ENCODE measurements around the gene POLE4. TPM values are rescaled to one million over a fixed set of nuclear protein-coding genes. Genes with fewer than 3 reads are reported as not detected.

POLE4 gene
- total RNA-seq, 2 experiments from 2014 or later: 69.7 to 76.5 TPM

DNA sequence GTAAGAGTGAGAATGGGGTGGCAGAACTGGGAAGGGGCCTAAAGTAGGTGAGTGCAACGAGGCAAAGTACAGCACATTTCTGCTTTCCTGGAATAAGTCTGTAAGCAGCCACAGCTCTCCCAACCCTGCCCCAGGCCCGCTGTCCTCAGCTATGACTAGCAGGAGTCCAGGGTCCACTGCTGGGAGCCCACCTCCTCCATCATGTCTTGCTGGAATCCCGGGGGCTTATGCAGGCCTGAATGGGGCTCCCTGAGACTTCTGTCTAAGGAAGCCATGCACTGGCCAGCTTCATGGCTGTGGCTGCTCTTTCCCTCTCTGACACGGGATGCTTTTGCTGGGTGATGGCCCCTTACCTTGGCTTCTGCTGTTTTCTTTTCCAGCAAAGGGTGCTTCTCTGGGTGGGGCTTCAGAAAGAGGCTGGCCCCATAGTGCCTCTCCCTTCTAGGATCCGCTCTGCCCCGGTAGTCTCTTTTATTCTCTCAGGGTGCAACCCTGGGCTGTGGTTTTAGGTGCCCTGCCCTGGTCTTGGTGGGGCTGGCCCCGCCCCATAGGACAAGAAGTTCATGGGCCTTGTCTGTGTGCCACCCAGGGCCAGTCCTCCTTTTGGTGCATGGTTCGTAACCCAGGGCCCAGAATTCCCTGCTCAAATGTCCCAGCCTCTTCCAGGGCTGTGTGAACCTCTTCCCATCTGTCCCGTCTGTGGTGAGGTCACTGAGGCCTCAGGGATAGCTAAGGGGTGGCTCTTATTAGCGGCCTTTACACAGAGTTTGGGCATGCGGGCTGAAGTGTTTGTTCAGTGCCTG, 33.8 kb upstream of the POLE4 start:
- intact Hi-C loops (cut with micrococcal nuclease): loop anchor here (5.0 kb wide), 2 partner anchors 318 to 543 kb away; no protein-coding TSS in a partner anchor
- Mint-ChIP-seq H3K36me3 (ENCODE audit: low read depth) (no peaks in the 10 kb centered on the region), H3K27me3 (ENCODE audit: low read depth) (no peaks in the 10 kb centered on the region), H3K9me3 (peaks cover 6% of the 10 kb centered on the region), H3K4me1 (ENCODE audit: low read depth) (peaks cover under 1% of the 10 kb centered on the region), H3K4me3 (no peak overlapping the region), H3K27ac (no peak overlapping the region)
- DNase-seq: no peak
- CTCF ChIA-PET: no interaction called here

DNA sequence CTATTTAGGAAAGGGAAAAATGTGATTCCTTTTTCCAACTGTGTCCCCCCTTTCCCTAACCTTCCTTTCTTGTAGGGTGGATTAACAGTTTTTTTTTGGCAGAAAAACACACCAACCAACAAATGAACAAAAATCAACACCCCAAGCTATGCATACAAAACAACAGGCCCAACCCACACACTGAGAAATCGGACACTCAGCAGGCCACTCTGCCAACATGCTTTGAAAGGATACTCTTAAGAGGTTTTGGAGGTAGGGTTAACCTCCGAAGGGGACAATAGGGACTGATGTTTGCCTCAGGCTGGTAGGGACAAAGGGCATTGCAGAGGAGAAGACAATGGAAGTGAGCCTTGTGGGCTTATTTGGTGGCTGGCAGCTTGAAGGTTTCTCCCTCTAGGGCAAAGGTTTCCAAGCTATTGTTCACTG, 33.1 kb upstream of the POLE4 start:
- no peak overlapping the region for H3K27ac Mint-ChIP-seq
- H3K4me3 Mint-ChIP-seq: no peak overlapping the region
- intact Hi-C loops (cut with micrococcal nuclease): no loop called here
- CTCF ChIA-PET: interaction anchor here (0.6 to 0.7 kb wide), 2 partner anchors 252 to 300 kb away, joined by 3 to 5 read pairs; no protein-coding TSS in a partner anchor
- no peaks in the 10 kb centered on the region for H3K4me1 Mint-ChIP-seq (ENCODE audit: low read depth)
- DNase-seq: no peak
- H3K36me3 Mint-ChIP-seq (ENCODE audit: low read depth): no peaks in the 10 kb centered on the region
- peaks cover 6% of the 10 kb centered on the region for H3K9me3 Mint-ChIP-seq
- no peaks in the 10 kb centered on the region for H3K27me3 Mint-ChIP-seq (ENCODE audit: low read depth)

DNA sequence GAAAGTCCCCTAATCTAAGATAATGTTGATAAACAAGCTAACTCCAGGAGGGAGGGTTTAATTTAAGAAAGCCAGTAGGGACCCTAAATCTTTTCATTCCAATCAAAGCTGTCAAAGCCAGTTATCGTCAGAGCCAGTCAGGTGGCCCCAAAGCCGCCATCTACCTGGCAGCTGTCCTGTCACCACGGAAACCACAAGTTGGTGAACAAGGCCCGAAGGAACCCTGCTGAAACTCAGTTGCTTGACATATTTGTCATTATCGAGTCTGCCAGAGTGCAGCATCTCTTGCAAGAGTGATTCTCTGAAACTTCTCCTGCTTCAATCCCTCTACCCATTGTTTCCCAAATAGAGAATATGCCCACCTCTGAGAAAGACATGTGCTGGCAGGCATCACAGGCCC, 30.8 kb upstream of the POLE4 start:
- Mint-ChIP-seq H3K27ac (no peak overlapping the region), H3K36me3 (ENCODE audit: low read depth) (peaks cover 14% of the 10 kb centered on the region), H3K9me3 (peaks cover 7% of the 10 kb centered on the region), H3K4me1 (ENCODE audit: low read depth) (no peaks in the 10 kb centered on the region), H3K27me3 (ENCODE audit: low read depth) (no peaks in the 10 kb centered on the region), H3K4me3 (no peak overlapping the region)
- intact Hi-C loops (cut with micrococcal nuclease): no loop called here
- CTCF ChIA-PET: no interaction called here
- no peak for DNase-seq

DNA sequence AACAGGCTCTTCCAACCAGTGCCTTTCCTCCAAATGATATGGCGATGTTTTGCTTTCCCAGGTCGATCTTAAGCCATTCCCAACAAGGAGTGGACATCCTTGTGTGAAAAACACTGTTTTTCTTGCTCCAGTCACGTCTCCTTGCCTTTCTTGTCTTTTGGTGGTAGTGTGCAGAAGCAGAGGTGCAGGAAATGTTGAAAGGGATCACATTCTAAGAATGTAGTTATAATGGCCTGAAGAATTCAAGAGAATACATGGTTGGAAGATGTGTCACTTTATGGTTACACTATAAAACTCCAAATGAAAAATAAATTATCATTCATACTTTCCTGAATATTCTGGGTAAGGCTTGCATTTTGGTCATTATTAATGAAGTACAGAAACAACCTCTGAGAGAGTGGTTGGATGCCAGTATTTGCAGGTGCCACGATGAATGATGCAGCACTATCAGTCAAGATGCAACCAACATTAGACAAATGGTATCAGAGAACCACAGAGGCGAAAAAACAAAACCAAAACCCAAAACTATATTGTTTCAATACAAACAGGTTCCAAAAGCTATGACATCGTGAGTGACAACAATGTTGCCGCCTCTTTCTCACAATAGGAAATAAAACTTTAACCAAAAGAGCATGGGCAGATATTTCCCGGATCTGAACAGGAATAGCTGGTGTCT, 27.5 kb upstream of the POLE4 start:
- no peak for DNase-seq
- peaks cover 7% of the 10 kb centered on the region for H3K9me3 Mint-ChIP-seq
- CTCF ChIA-PET: no interaction called here
- intact Hi-C loops (cut with micrococcal nuclease): no loop called here
- no peaks in the 10 kb centered on the region for H3K27me3 Mint-ChIP-seq (ENCODE audit: low read depth)
- H3K27ac Mint-ChIP-seq: no peak overlapping the region
- peaks cover 18% of the 10 kb centered on the region for H3K36me3 Mint-ChIP-seq (ENCODE audit: low read depth)
- no peaks in the 10 kb centered on the region for H3K4me1 Mint-ChIP-seq (ENCODE audit: low read depth)
- no peak overlapping the region for H3K4me3 Mint-ChIP-seq

DNA sequence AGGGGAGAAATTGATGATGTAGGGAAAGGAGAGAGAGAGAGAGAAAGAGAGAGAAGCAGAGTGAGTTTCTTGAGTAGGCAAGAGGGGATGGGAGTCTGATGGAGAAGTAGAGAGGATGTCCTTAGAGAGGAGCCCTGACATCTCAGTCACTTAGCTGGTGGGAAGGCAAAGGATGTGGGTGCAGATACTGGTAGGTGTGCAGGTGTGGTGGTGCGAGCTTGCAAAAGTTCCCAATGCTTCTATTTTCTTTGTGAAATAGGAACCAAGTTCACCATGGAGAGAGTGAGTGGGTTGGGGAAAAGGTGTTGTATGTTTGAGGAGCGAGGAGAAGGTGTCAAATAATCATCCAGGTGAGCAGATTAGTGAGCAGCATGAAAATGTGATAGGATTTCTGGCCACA, 26.5 kb upstream of the POLE4 start:
- no peak overlapping the region for H3K4me3 Mint-ChIP-seq
- CTCF ChIA-PET: interaction anchor here (0.6 to 1.3 kb wide), 3 partner anchors 12 to 269 kb away, joined by 3 to 4 read pairs (median 4); no protein-coding TSS in a partner anchor

DNA sequence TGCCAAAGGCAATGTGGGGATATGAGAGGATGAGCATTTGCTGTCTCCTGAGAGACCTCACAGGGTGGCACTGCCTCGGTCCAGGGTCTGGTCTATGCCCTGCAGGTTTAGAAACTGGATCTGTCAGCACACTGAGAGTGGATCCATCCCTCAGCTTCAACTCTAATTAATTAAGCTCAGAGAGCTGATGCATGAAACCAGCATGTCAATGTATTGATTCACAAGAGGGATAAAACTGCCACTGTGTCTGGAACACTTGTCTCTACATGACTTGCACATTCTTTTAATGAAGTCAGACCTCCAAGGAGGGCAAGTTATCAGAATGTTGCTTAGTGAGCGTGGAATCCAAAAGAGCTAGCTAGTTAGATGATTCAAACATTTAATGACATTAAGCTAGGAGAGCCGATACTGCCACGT, 22.5 kb upstream of the POLE4 start:
- Mint-ChIP-seq H3K4me3 (no peak overlapping the region), H3K27ac (no peak overlapping the region)
- CTCF ChIA-PET: no interaction called here

More for the DNA sequence above, 26.5 kb upstream of the POLE4 start:
- Mint-ChIP-seq H3K9me3 (peaks cover 7% of the 10 kb centered on the region), H3K27ac (no peak overlapping the region), H3K4me1 (ENCODE audit: low read depth) (no peaks in the 10 kb centered on the region), H3K36me3 (ENCODE audit: low read depth) (peaks cover 18% of the 10 kb centered on the region), H3K27me3 (ENCODE audit: low read depth) (no peaks in the 10 kb centered on the region)
- no peak for DNase-seq
- intact Hi-C loops (cut with micrococcal nuclease): no loop called here

DNA sequence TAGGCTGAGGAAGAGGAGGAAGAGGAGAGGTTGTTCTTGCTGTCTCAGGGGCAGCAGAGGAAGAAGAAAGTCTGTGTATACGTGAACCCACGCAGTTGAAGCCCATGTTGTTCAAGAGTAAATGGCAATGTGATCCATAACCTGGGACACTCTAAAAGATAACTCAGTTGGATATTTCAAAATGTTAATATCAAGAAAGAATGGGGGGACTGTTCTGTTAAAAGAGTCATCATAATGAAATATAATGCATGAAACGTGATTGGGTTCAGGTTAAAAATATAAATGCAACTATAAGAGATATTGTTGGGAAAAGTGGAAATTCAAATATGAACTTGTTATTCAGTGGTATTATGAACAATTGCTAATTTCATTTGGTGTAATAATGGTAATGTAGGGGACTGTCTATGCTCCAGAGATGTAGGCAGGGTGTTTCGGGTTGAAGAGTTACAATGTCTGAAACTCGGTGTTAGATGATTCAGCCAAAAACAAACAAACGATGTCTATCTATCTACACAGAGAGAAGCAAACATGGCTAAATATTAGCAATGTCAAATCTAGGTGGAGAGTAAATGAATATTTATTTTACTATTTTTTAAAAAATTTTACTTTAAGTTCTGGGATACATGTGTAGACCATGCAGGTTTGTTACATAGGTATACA, 21.1 kb upstream of the POLE4 start:
- CTCF ChIA-PET: no interaction called here

More for the DNA sequence above, 22.5 kb upstream of the POLE4 start:
- Mint-ChIP-seq H3K4me1 (ENCODE audit: low read depth) (no peaks in the 10 kb centered on the region), H3K9me3 (no peaks in the 10 kb centered on the region), H3K27me3 (ENCODE audit: low read depth) (no peaks in the 10 kb centered on the region), H3K36me3 (ENCODE audit: low read depth) (peaks cover 18% of the 10 kb centered on the region)
- intact Hi-C loops (cut with micrococcal nuclease): no loop called here
- no peak for DNase-seq

DNA sequence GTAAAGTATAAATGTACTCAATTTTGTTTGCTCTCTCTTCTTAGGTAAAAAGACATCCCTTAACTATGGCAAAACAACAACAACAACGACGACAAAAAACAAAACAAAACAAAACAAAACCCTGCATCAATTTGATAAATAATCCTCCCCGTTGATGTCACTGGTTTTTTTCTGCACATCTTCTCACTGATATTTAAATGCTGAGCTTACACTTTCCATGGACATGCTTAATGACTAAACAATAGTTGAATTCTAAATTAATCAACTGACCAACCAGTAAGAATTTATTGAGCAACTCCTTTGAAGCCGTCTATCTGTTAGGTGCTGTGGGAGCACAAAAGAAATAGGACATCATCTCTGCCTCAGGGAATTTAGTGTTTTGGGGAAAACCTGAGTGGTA, 20.2 kb upstream of the POLE4 start:
- Mint-ChIP-seq H3K9me3 (no peaks in the 10 kb centered on the region), H3K4me3 (no peak overlapping the region), H3K4me1 (ENCODE audit: low read depth) (no peaks in the 10 kb centered on the region), H3K27ac (no peak overlapping the region), H3K36me3 (ENCODE audit: low read depth) (peaks cover 4% of the 10 kb centered on the region), H3K27me3 (ENCODE audit: low read depth) (no peaks in the 10 kb centered on the region)
- CTCF ChIA-PET: no interaction called here
- no peak for DNase-seq
- intact Hi-C loops (cut with micrococcal nuclease): no loop called here

More for the DNA sequence above, 21.1 kb upstream of the POLE4 start:
- no peak overlapping the region for H3K27ac Mint-ChIP-seq
- no peaks in the 10 kb centered on the region for H3K9me3 Mint-ChIP-seq
- H3K4me3 Mint-ChIP-seq: no peak overlapping the region
- H3K36me3 Mint-ChIP-seq (ENCODE audit: low read depth): peaks cover 12% of the 10 kb centered on the region
- H3K4me1 Mint-ChIP-seq (ENCODE audit: low read depth): no peaks in the 10 kb centered on the region
- intact Hi-C loops (cut with micrococcal nuclease): no loop called here
- DNase-seq: no peak
- H3K27me3 Mint-ChIP-seq (ENCODE audit: low read depth): no peaks in the 10 kb centered on the region

DNA sequence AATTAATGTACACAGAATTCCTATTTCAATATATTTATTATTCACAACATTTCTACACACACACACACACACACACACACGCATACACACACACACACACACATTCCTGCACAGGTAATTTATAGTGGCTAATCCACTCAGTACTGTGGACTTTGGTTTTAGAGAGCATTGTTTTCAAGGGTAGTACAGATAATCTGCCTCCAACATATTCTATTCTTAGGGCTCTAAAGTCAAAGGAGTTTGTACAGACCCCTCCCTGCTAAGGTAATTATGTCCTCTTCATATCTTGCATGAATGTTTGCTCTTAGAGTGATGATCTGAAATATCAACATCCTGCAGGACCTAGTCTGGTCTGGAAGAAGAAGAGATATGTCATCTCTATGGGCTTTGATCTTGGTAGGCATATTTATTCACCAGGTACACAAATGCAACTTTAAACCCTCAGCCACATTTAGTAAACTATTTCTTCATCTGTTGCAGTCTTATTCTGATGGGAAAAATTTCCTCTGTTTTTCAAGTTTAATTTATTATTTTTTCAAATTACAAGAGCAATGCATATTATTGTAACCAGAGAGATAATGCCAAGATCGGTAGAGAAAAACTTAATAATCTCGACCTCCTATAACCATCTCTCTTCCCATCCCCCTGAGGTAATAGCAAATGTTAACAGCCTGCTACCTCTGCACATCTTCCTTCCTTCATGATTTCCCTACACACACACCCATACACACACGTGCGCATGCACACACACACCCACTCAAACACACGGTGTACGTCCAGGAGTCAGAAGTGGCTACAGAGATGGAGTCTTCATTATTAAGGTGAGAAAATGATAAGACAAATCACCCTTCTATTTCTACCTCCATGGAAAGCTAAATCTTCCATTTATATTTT, 18.3 kb upstream of the POLE4 start:
- Mint-ChIP-seq H3K9me3 (no peaks in the 10 kb centered on the region), H3K4me1 (ENCODE audit: low read depth) (no peaks in the 10 kb centered on the region), H3K27ac (no peak overlapping the region), H3K27me3 (ENCODE audit: low read depth) (no peaks in the 10 kb centered on the region), H3K36me3 (ENCODE audit: low read depth) (peaks cover 4% of the 10 kb centered on the region), H3K4me3 (no peak overlapping the region)
- DNase-seq: no peak
- CTCF ChIA-PET: no interaction called here
- intact Hi-C loops (cut with micrococcal nuclease): no loop called here

DNA sequence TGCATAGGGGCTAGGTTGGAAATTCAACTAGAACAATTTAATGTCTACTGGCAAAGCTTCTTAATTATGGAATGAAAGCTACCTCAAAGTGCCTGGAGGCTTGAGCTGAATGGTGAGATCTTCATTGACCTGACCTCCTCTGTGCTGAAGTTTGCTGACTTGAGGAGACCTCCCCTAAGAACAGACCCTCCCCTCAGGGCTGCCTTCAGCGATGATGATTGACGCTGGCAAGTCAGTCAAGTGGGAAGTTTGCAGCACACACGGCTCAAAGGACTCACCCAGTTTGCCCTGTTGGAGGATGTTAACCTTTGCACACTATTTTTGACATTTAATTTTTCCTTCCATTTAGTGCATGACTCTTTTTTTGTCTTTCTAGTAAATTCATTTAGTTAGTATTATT, 17.2 kb upstream of the POLE4 start:
- CTCF ChIA-PET: no interaction called here
- no peak for DNase-seq
- H3K27me3 Mint-ChIP-seq (ENCODE audit: low read depth): no peaks in the 10 kb centered on the region

DNA sequence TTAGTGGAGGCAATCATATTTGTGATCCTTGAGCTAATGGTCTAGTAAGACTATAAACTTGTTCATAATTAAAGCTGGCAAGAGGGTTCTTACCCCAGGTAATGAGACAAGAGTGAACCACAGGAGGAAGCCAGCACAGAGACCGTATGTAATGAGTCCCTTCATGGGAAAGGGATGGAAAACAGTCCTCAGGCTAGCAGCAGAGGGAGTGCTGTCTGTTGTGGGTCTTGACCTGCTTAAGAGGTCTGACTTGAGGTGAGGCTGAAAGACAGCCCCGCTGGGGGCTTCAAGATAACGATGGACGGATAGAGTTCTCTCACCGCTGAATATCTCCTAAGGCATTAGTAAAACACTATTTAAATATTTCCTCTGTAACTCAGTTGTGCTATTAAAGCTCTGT, 16.2 kb upstream of the POLE4 start:
- Mint-ChIP-seq H3K4me3 (no peak overlapping the region), H3K9me3 (no peaks in the 10 kb centered on the region), H3K27me3 (ENCODE audit: low read depth) (no peaks in the 10 kb centered on the region), H3K4me1 (ENCODE audit: low read depth) (no peaks in the 10 kb centered on the region), H3K36me3 (ENCODE audit: low read depth) (peaks cover 6% of the 10 kb centered on the region), H3K27ac (no peak overlapping the region)
- CTCF ChIA-PET: no interaction called here
- DNase-seq: no peak
- intact Hi-C loops (cut with micrococcal nuclease): no loop called here

More for the DNA sequence above, 17.2 kb upstream of the POLE4 start:
- Mint-ChIP-seq H3K27ac (no peak overlapping the region), H3K4me1 (ENCODE audit: low read depth) (no peaks in the 10 kb centered on the region), H3K9me3 (no peaks in the 10 kb centered on the region), H3K4me3 (no peak overlapping the region), H3K36me3 (ENCODE audit: low read depth) (peaks cover 4% of the 10 kb centered on the region)
- intact Hi-C loops (cut with micrococcal nuclease): no loop called here
